Measurements from ENCODE around the gene GRK5.

GRK5 gene

GRCh38 chr10:119310806-119311205 is 103.4 kb downstream of the GRK5 start:
- peaks cover 18% of the 10 kb centered on the region for H3K27me3 ChIP-seq (ENCODE audit: insufficient read depth, low read length, poor library complexity, severe bottlenecking)
- no peak for TF ChIP-seq CTCF (conservative IDR thresholded peaks at IDR 0.05; ENCODE audit: low read length)
- TF ChIP-seq EZH2phosphoT487 (IDR thresholded peaks at IDR 0.05; ENCODE audit: borderline replicate concordance), result no peak
- no peak overlapping the region for H2AFZ ChIP-seq (ENCODE audit: low read length)
- no peaks in the 10 kb centered on the region for H3K9me3 ChIP-seq (ENCODE audit: insufficient read depth, low read depth, low read length)
- no peak overlapping the region for H3K4me3 ChIP-seq (ENCODE audit: low read length, poor library complexity, severe bottlenecking)
- no peak overlapping the region for H3K9ac ChIP-seq (ENCODE audit: low read depth, low read length, poor library complexity, severe bottlenecking)
- H3K4me1 ChIP-seq (ENCODE audit: insufficient read depth, low read length, poor library complexity, severe bottlenecking), result peaks cover 53% of the 10 kb centered on the region
- H3K79me2 ChIP-seq (ENCODE audit: insufficient read depth, low read length), result peaks cover 30% of the 10 kb centered on the region; the same call in 1 of the 2 replicates
- no peak overlapping the region for H3K4me2 ChIP-seq (ENCODE audit: low read depth, low read length, poor library complexity, severe bottlenecking)
- peaks cover 6% of the 10 kb centered on the region for H3F3A ChIP-seq (ENCODE audit: low read depth)
- H3K9me2 ChIP-seq (replicated peaks; ENCODE audit: low read depth, low read length), result no peaks in the 10 kb centered on the region
- H3K36me3 ChIP-seq (ENCODE audit: insufficient read depth, low read length), result no peaks in the 10 kb centered on the region
- peaks cover 67% of the 10 kb centered on the region for H4K20me1 ChIP-seq (ENCODE audit: insufficient read depth, low read length, poor library complexity, severe bottlenecking)

GRCh38 chr10:119312241-119312640 is 104.9 kb downstream of the GRK5 start:
- Histone ChIP-seq H3K9ac (ENCODE audit: low read depth, low read length, poor library complexity, severe bottlenecking) (no peak overlapping the region), H3F3A (ENCODE audit: low read depth) (no peaks in the 10 kb centered on the region), H2AFZ (ENCODE audit: low read length) (no peak overlapping the region), H3K4me2 (ENCODE audit: low read depth, low read length, poor library complexity, severe bottlenecking) (no peak overlapping the region), H3K27me3 (ENCODE audit: insufficient read depth, low read length, poor library complexity, severe bottlenecking) (peaks cover 32% of the 10 kb centered on the region), H3K79me2 (ENCODE audit: insufficient read depth, low read length) (peaks cover 28% of the 10 kb centered on the region; the same call in 1 of the 2 replicates), H3K9me2 (replicated peaks; ENCODE audit: low read depth, low read length) (no peaks in the 10 kb centered on the region), H3K36me3 (ENCODE audit: insufficient read depth, low read length) (no peaks in the 10 kb centered on the region), H3K4me3 (ENCODE audit: low read length, poor library complexity, severe bottlenecking) (no peak overlapping the region), H4K20me1 (ENCODE audit: insufficient read depth, low read length, poor library complexity, severe bottlenecking) (peaks cover 76% of the 10 kb centered on the region), H3K9me3 (ENCODE audit: insufficient read depth, low read depth, low read length) (no peaks in the 10 kb centered on the region), H3K4me1 (ENCODE audit: insufficient read depth, low read length, poor library complexity, severe bottlenecking) (peaks cover 45% of the 10 kb centered on the region)
- TF ChIP-seq CTCF (conservative IDR thresholded peaks at IDR 0.05; ENCODE audit: low read length) (no peak), EZH2phosphoT487 (IDR thresholded peaks at IDR 0.05; ENCODE audit: borderline replicate concordance) (no peak)

- H3K4me1 ChIP-seq (ENCODE audit: insufficient read depth, low read length, poor library complexity, severe bottlenecking), result peaks cover 38% of the 10 kb centered on the region
- H4K20me1 ChIP-seq (ENCODE audit: insufficient read depth, low read length, poor library complexity, severe bottlenecking), result peaks cover 77% of the 10 kb centered on the region
- no peak overlapping the region for H3K9ac ChIP-seq (ENCODE audit: low read depth, low read length, poor library complexity, severe bottlenecking)
- no peaks in the 10 kb centered on the region for H3K9me3 ChIP-seq (ENCODE audit: insufficient read depth, low read depth, low read length)
- H3K36me3 ChIP-seq (ENCODE audit: insufficient read depth, low read length), result no peaks in the 10 kb centered on the region
- no peak for TF ChIP-seq EZH2phosphoT487 (IDR thresholded peaks at IDR 0.05; ENCODE audit: borderline replicate concordance)
- TF ChIP-seq CTCF (conservative IDR thresholded peaks at IDR 0.05; ENCODE audit: low read length), result no peak
- H3K4me2 ChIP-seq (ENCODE audit: low read depth, low read length, poor library complexity, severe bottlenecking), result peak overlapping the region; percentile 55
- H2AFZ ChIP-seq (ENCODE audit: low read length), result no peak overlapping the region
- H3K4me3 ChIP-seq (ENCODE audit: low read length, poor library complexity, severe bottlenecking), result no peak overlapping the region
- peaks cover 20% of the 10 kb centered on the region; the same call in 1 of the 2 replicates for H3K79me2 ChIP-seq (ENCODE audit: insufficient read depth, low read length)
- no peaks in the 10 kb centered on the region for H3K9me2 ChIP-seq (replicated peaks; ENCODE audit: low read depth, low read length)
- no peaks in the 10 kb centered on the region for H3F3A ChIP-seq (ENCODE audit: low read depth)
- peaks cover 36% of the 10 kb centered on the region for H3K27me3 ChIP-seq (ENCODE audit: insufficient read depth, low read length, poor library complexity, severe bottlenecking)
These were observed 105.7 kb downstream of the GRK5 start for GRCh38 chr10:119313024-119313423.

All from Loucy (cell line).